SH-SY5Y (cell line): Measurements from ENCODE around the gene ARID4B.

Source experiments
- GATA2 ChIP-seq: IDR thresholded peaks from 2 replicates; pipeline ENCODE4 v1.6.1; 2011; ENCODE audit warnings: mild to moderate bottlenecking, low read depth, low read length
- GATA3 ChIP-seq: IDR thresholded peaks from 2 replicates; pipeline ENCODE4 v1.6.1; 2011; ENCODE audit warnings: low read depth, mild to moderate bottlenecking, low read length, moderate library complexity

- TF ChIP-seq GATA3 (no peak), GATA2 (no peak)
Measured at GRCh38 chr1:235315735-235316134, 12.2 kb downstream of the ARID4B start.
